Ishikawa (cell line): ENCODE measurements around the gene ZBTB20.

Experiments used
- CEBPB ChIP-seq: IDR thresholded peaks from 2 replicates; pipeline ENCODE4 v1.6.1; 2012
- CREB1 ChIP-seq: IDR thresholded peaks from 2 replicates; pipeline ENCODE4 v1.6.1; 2012; ENCODE audit warnings: low read depth
- EGR1 ChIP-seq: IDR thresholded peaks from 2 replicates; pipeline ENCODE4 v1.6.1; 2012
- EP300 ChIP-seq: IDR thresholded peaks from 2 replicates; pipeline ENCODE4 v1.6.1; 2012; ENCODE audit warnings: borderline replicate concordance
- FOXM1 ChIP-seq: IDR thresholded peaks from 2 replicates; pipeline ENCODE4 v1.6.1; 2012; ENCODE audit warnings: low read depth, borderline replicate concordance
- MAX ChIP-seq: IDR thresholded peaks from 2 replicates; pipeline ENCODE4 v1.6.1; 2012
- NFIC ChIP-seq: IDR thresholded peaks from 2 replicates; pipeline ENCODE4 v1.6.1; 2012
- RAD21 ChIP-seq: IDR thresholded peaks from 2 replicates; pipeline ENCODE4 v1.6.1; 2012; ENCODE audit warnings: low read depth
- REST ChIP-seq: IDR thresholded peaks from 2 replicates; pipeline ENCODE4 v1.6.1; 2012; ENCODE audit warnings: low read depth, mild to moderate bottlenecking
- TAF1 ChIP-seq: IDR thresholded peaks from 2 replicates; pipeline ENCODE4 v1.6.1; 2012; ENCODE audit warnings: low read depth, mild to moderate bottlenecking
- TCF12 ChIP-seq: IDR thresholded peaks from 2 replicates; pipeline ENCODE4 v1.6.1; 2012; ENCODE audit warnings: low read depth
- TEAD4 ChIP-seq: IDR thresholded peaks from 2 replicates; pipeline ENCODE4 v1.6.1; 2012
- USF1 ChIP-seq: IDR thresholded peaks from 2 replicates; pipeline ENCODE4 v1.6.1; 2012
- YY1 ChIP-seq: IDR thresholded peaks from 2 replicates; pipeline ENCODE4 v1.6.1; 2012; ENCODE audit warnings: low read depth
- ZBTB7A ChIP-seq: IDR thresholded peaks from 2 replicates; pipeline ENCODE4 v1.6.1; 2012; ENCODE audit warnings: low read depth

Gene ZBTB20

GRCh38 chr3:114623420-114624046 lies 523.6 kb downstream of the ZBTB20 start:
- TF ChIP-seq RAD21 (no peak), YY1 (no peak), TAF1 (no peak), USF1 (no peak), CREB1 (no peak), ZBTB7A (no peak), EP300 (no peak), TEAD4 (no peak), REST (no peak), CEBPB (no peak), NFIC (no peak), MAX (no peak), TCF12 (no peak), FOXM1 (no peak)

GRCh38 chr3:114622001-114622400 lies 525.1 kb downstream of the ZBTB20 start:
- TF ChIP-seq FOXM1, result no peak
- no peak for TF ChIP-seq RAD21
- no peak for TF ChIP-seq ZBTB7A
- no peak for TF ChIP-seq TEAD4
- no peak for TF ChIP-seq EGR1
- TF ChIP-seq REST, result no peak
- no peak for TF ChIP-seq NFIC
- no peak for TF ChIP-seq EP300
- TF ChIP-seq USF1, result no peak
- no peak for TF ChIP-seq MAX
- no peak for TF ChIP-seq CEBPB
- no peak for TF ChIP-seq TCF12
- no peak for TF ChIP-seq CREB1

- no peak for TF ChIP-seq USF1
- no peak for TF ChIP-seq ZBTB7A
- no peak for TF ChIP-seq TEAD4
- TF ChIP-seq MAX, result no peak
- TF ChIP-seq NFIC, result no peak
- no peak for TF ChIP-seq YY1
- TF ChIP-seq EP300, result no peak
- TF ChIP-seq RAD21, result no peak
- no peak for TF ChIP-seq CEBPB
- TF ChIP-seq TCF12, result no peak
- no peak for TF ChIP-seq FOXM1
- no peak for TF ChIP-seq TAF1
- TF ChIP-seq REST, result no peak
- no peak for TF ChIP-seq EGR1
- TF ChIP-seq CREB1, result no peak
These were observed 527.3 kb downstream of the ZBTB20 start for GRCh38 chr3:114619771-114620170.

GRCh38 chr3:114615523-114616085 lies 531.5 kb downstream of the ZBTB20 start:
- no peak for TF ChIP-seq USF1
- no peak for TF ChIP-seq MAX
- TF ChIP-seq YY1, result no peak
- no peak for TF ChIP-seq CREB1
- TF ChIP-seq FOXM1, result no peak
- TF ChIP-seq REST, result no peak
- no peak for TF ChIP-seq CEBPB
- TF ChIP-seq TEAD4, result no peak
- no peak for TF ChIP-seq TCF12
- TF ChIP-seq EP300, result no peak
- TF ChIP-seq NFIC, result no peak
- no peak for TF ChIP-seq ZBTB7A
